ENCODE results near the gene TSEN2. TPM values are rescaled to one million over a fixed set of nuclear protein-coding genes. Genes with fewer than 3 reads are reported as not detected.

The TSEN2 gene
- total RNA-seq, 1 experiment from 2014 or later: 32.3 TPM

GRCh38 chr3:12578742-12579141 lies 94.5 kb downstream of the TSEN2 start:
- Mint-ChIP-seq H3K27ac (ENCODE audit: low read depth, unreplicated experiment) (no peak overlapping the region), H3K4me3 (ENCODE audit: unreplicated experiment) (no peak overlapping the region), H3K27me3 (ENCODE audit: insufficient read depth, unreplicated experiment) (no peaks in the 10 kb centered on the region), H3K36me3 (ENCODE audit: insufficient read depth, unreplicated experiment) (peaks cover 90% of the 10 kb centered on the region), H3K9me3 (ENCODE audit: unreplicated experiment) (no peaks in the 10 kb centered on the region), H3K4me1 (ENCODE audit: insufficient read depth, unreplicated experiment) (no peaks in the 10 kb centered on the region)
- ChIA-PET CTCF (interaction anchor here (0.7 to 1.2 kb wide), 3 partner anchors 11 to 35 kb away, joined by 4 to 6 read pairs (median 4); no protein-coding TSS in a partner anchor), POLR2A (interaction anchor here (0.7 kb wide), 1 partner anchor 261 kb away, joined by 3 read pairs; no protein-coding TSS in a partner anchor)
- no TSS peak for BruUV-seq (replicated peaks)
- intact Hi-C loops (cut with micrococcal nuclease): no loop called here
- no peak for DNase-seq (ENCODE audit: unreplicated experiment)
- TF ChIP-seq CTCF (IDR thresholded peaks at IDR 0.05; ENCODE audit: unreplicated experiment): peak; percentile 10

GRCh38 chr3:12579456-12579855 lies 95.2 kb downstream of the TSEN2 start:
- intact Hi-C loops (cut with micrococcal nuclease): no loop called here
- no peaks in the 10 kb centered on the region for H3K9me3 Mint-ChIP-seq (ENCODE audit: unreplicated experiment)
- no peak for TF ChIP-seq CTCF (IDR thresholded peaks at IDR 0.05; ENCODE audit: unreplicated experiment)
- H3K27ac Mint-ChIP-seq (ENCODE audit: low read depth, unreplicated experiment): peak overlapping the region; percentile 47
- ChIA-PET CTCF (interaction anchor here (0.7 to 1.2 kb wide), 5 partner anchors 12 to 213 kb away, joined by 3 to 6 read pairs (median 4); no protein-coding TSS in a partner anchor), POLR2A (no interaction called here)
- DNase-seq (ENCODE audit: unreplicated experiment): no peak
- no peak overlapping the region for H3K4me3 Mint-ChIP-seq (ENCODE audit: unreplicated experiment)
- no peaks in the 10 kb centered on the region for H3K27me3 Mint-ChIP-seq (ENCODE audit: insufficient read depth, unreplicated experiment)
- peaks cover 94% of the 10 kb centered on the region for H3K36me3 Mint-ChIP-seq (ENCODE audit: insufficient read depth, unreplicated experiment)
- H3K4me1 Mint-ChIP-seq (ENCODE audit: insufficient read depth, unreplicated experiment): no peaks in the 10 kb centered on the region
- BruUV-seq (replicated peaks): no TSS peak

GRCh38 chr3:12579905-12580304 lies 95.6 kb downstream of the TSEN2 start:
- no TSS peak for BruUV-seq (replicated peaks)
- intact Hi-C loops (cut with micrococcal nuclease): no loop called here
- Mint-ChIP-seq H3K27me3 (ENCODE audit: insufficient read depth, unreplicated experiment) (no peaks in the 10 kb centered on the region), H3K4me1 (ENCODE audit: insufficient read depth, unreplicated experiment) (no peaks in the 10 kb centered on the region), H3K27ac (ENCODE audit: low read depth, unreplicated experiment) (peak overlapping the region; percentile 47), H3K36me3 (ENCODE audit: insufficient read depth, unreplicated experiment) (peaks cover 96% of the 10 kb centered on the region), H3K9me3 (ENCODE audit: unreplicated experiment) (no peaks in the 10 kb centered on the region), H3K4me3 (ENCODE audit: unreplicated experiment) (no peak overlapping the region)
- TF ChIP-seq CTCF (IDR thresholded peaks at IDR 0.05; ENCODE audit: unreplicated experiment): no peak
- ChIA-PET POLR2A (no interaction called here), CTCF (interaction anchor here (0.7 to 1.2 kb wide), 3 partner anchors 16 to 213 kb away, joined by 3 to 4 read pairs (median 4); no protein-coding TSS in a partner anchor)
- no peak for DNase-seq (ENCODE audit: unreplicated experiment)

GRCh38 chr3:12582730-12583129 lies 98.5 kb downstream of the TSEN2 start:
- H3K4me1 Mint-ChIP-seq (ENCODE audit: insufficient read depth, unreplicated experiment): no peaks in the 10 kb centered on the region
- ChIA-PET POLR2A (interaction anchor here (3.3 kb wide), 1 partner anchor 80 kb away, joined by 12 read pairs; no protein-coding TSS in a partner anchor), CTCF (interaction anchor here (0.9 kb wide), 1 partner anchor 9 kb away, joined by 3 read pairs; no protein-coding TSS in a partner anchor)
- DNase-seq (ENCODE audit: unreplicated experiment): no peak
- no peak overlapping the region for H3K27ac Mint-ChIP-seq (ENCODE audit: low read depth, unreplicated experiment)
- no peak for TF ChIP-seq CTCF (IDR thresholded peaks at IDR 0.05; ENCODE audit: unreplicated experiment)
- no peaks in the 10 kb centered on the region for H3K27me3 Mint-ChIP-seq (ENCODE audit: insufficient read depth, unreplicated experiment)
- BruUV-seq (replicated peaks): no TSS peak
- no peaks in the 10 kb centered on the region for H3K9me3 Mint-ChIP-seq (ENCODE audit: unreplicated experiment)
- H3K4me3 Mint-ChIP-seq (ENCODE audit: unreplicated experiment): no peak overlapping the region
- intact Hi-C loops (cut with micrococcal nuclease): no loop called here
- peaks cover 95% of the 10 kb centered on the region for H3K36me3 Mint-ChIP-seq (ENCODE audit: insufficient read depth, unreplicated experiment)

Other genes with a start within 250 kb of the TSEN2 start
- 7.1 and 12.4 TPM in 2 replicates for gene PPARG, start 195.4 kb upstream of the TSEN2 start, total RNA-seq (2022)
- 0.37 and 0.47 TPM in 2 replicates for gene MKRN2OS, start 61.0 kb downstream of the TSEN2 start, total RNA-seq (2022)
- 22.0 and 25.6 TPM in 2 replicates for gene MKRN2, start 72.6 kb downstream of the TSEN2 start, total RNA-seq (2022)
- 75.5 and 76.8 TPM in 2 replicates for gene RAF1, start 179.6 kb downstream of the TSEN2 start, total RNA-seq (2022)

Data from MCF 10A (cell line).